Measurements from ENCODE around the gene SHB.

- TF ChIP-seq CTCF (IDR thresholded peaks at IDR 0.05): no peak
- no peak for TF ChIP-seq POLR2A (IDR thresholded peaks at IDR 0.05)
Measured at GRCh38 chr9:38083858-38084555, 15.0 kb upstream of the SHB start.

All from lower leg skin (tissue), 3 donors.